Measurements from ENCODE around the gene ARHGDIG. TPM values are rescaled to one million over a fixed set of nuclear protein-coding genes. Genes with fewer than 3 reads are reported as not detected.

ARHGDIG gene
- total and polyA plus RNA-seq, 2 experiments from 2014 or later = 0.78 to 1.0 TPM

DNA sequence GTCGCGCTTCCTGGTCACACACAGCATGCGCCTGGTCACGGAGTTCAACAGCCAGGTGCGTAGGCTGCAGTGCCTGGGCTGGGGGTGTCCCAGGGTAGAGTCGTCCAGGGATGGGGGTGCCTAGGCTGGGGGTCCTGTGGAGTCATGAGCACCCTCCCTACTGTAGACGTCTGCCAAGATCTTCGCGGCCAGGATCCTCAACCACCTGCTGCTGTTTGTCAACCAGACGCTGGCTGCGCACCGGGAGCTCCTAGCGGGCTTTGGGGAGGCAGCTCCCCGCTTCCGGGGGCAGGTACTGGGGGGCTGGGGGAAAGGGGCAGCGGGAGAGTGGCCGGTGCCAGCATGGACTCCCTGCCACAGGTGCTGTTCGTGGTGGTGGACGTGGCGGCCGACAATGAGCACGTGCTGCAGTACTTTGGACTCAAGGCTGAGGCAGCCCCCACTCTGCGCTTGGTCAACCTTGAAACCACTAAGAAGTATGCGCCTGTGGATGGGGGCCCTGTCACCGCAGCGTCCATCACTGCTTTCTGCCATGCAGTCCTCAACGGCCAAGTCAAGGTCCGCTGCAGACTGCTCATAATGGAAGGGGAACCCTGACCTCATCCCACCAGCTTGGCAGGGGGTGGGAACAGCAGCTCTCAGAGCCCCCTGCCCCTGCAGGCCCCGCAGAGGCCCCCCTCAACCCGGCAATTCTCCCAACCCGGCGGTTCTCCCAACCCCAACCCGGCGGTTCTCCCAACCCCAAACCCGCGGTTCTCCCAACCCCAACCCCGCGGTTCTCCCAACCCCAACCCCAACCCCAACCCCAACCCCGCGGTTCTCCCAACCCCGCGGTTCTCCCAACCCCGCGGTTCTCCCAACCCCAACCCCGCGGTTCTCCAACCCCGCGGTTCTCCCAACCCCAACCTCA is 5.0 kb downstream of the ARHGDIG start:
- Histone ChIP-seq H3K79me2 (replicated peaks; ENCODE audit: insufficient read depth) (no peaks in the 10 kb centered on the region), H3K4me3 (no peak overlapping the region), H4K20me1 (replicated peaks; ENCODE audit: insufficient read depth) (no peaks in the 10 kb centered on the region), H3K27ac (ENCODE audit: low read depth) (no peak overlapping the region), H3K4me1 (ENCODE audit: insufficient read depth) (no peaks in the 10 kb centered on the region), H3K36me3 (ENCODE audit: insufficient read depth) (no peaks in the 10 kb centered on the region), H3K4me2 (no peak overlapping the region), H3F3A (replicated peaks; ENCODE audit: low read depth) (no peaks in the 10 kb centered on the region), H3K27me3 (ENCODE audit: insufficient read depth) (peaks cover 12% of the 10 kb centered on the region), H3K9me2 (ENCODE audit: insufficient read depth) (no peaks in the 10 kb centered on the region), H2AFZ (no peak overlapping the region)
- H3K4me1 Mint-ChIP-seq = no peaks in the 10 kb centered on the region
- H3K4me3 Mint-ChIP-seq = no peak overlapping the region
- ATAC-seq (no peak), DNase-seq (ENCODE audit: low spot score) (no peak)
- H3K36me3 Mint-ChIP-seq (ENCODE audit: low read depth) = peaks cover 8% of the 10 kb centered on the region
- H3K9me3 Mint-ChIP-seq = no peaks in the 10 kb centered on the region
- H3K27me3 Mint-ChIP-seq (ENCODE audit: insufficient read depth, low read depth, poor library complexity) = peaks cover 9% of the 10 kb centered on the region
- TF ChIP-seq CREB1 (CRISPR knock-in tag; IDR thresholded peaks at IDR 0.05; ENCODE audit: low read depth) = no peak
- TF ChIP-seq POLR2AphosphoS5 (IDR thresholded peaks at IDR 0.05; ENCODE audit: low read depth) = no peak
- TF ChIP-seq, protein P1, sequence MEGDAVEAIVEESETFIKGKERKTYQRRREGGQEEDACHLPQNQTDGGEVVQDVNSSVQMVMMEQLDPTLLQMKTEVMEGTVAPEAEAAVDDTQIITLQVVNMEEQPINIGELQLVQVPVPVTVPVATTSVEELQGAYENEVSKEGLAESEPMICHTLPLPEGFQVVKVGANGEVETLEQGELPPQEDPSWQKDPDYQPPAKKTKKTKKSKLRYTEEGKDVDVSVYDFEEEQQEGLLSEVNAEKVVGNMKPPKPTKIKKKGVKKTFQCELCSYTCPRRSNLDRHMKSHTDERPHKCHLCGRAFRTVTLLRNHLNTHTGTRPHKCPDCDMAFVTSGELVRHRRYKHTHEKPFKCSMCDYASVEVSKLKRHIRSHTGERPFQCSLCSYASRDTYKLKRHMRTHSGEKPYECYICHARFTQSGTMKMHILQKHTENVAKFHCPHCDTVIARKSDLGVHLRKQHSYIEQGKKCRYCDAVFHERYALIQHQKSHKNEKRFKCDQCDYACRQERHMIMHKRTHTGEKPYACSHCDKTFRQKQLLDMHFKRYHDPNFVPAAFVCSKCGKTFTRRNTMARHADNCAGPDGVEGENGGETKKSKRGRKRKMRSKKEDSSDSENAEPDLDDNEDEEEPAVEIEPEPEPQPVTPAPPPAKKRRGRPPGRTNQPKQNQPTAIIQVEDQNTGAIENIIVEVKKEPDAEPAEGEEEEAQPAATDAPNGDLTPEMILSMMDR (conservative IDR thresholded peaks at IDR 0.05; ENCODE audit: low read depth in 2 of 2) = no peak
- H3K27ac Mint-ChIP-seq = no peak overlapping the region

DNA sequence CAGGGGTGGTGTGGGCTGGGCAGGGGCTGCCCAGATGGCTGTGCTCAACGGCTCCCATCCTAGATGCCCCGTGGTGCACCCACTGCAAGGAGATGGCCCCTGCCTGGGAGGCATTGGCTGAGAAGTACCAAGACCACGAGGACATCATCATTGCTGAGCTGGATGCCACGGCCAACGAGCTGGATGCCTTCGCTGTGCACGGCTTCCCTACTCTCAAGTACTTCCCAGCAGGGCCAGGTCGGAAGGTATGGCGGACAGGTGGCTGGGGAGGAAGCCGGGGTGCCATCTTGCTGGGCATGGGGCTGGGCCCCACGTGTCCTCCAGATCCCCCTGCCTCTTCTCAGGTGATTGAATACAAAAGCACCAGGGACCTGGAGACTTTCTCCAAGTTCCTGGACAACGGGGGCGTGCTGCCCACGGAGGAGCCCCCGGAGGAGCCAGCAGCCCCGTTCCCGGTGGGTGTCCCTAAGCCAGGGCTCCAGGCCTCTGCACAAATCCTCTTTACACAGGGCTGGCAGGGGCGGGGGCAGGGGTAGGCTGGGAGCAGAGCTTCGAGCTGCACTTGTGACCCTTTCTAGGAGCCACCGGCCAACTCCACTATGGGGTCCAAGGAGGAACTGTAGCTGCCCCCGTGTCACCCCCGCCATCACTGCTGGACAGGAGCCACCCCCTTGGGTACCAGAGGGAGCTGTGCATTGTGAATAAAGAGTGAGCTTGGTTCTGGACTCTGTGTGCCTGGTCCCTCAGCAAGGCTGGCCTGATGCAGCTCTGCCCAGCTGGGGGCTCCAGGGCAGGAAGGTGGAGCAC is 6.3 kb downstream of the ARHGDIG start:
- no peak overlapping the region for H3K27ac ChIP-seq (ENCODE audit: low read depth)
- no peak for ATAC-seq
- H3K4me2 ChIP-seq = no peak overlapping the region
- no peaks in the 10 kb centered on the region for H3K79me2 ChIP-seq (replicated peaks; ENCODE audit: insufficient read depth)
- no peaks in the 10 kb centered on the region for H4K20me1 ChIP-seq (replicated peaks; ENCODE audit: insufficient read depth)
- H3K9me2 ChIP-seq (ENCODE audit: insufficient read depth) = no peaks in the 10 kb centered on the region
- DNase-seq (ENCODE audit: low spot score) = no peak
- Mint-ChIP-seq H3K27me3 (ENCODE audit: insufficient read depth, low read depth, poor library complexity) (peaks cover 3% of the 10 kb centered on the region), H3K27ac (no peak overlapping the region), H3K9me3 (no peaks in the 10 kb centered on the region; the same call in 2 of the 3 replicates), H3K4me1 (no peaks in the 10 kb centered on the region), H3K4me3 (no peak overlapping the region), H3K36me3 (ENCODE audit: low read depth) (peaks cover 9% of the 10 kb centered on the region)
- no peaks in the 10 kb centered on the region for H3F3A ChIP-seq (replicated peaks; ENCODE audit: low read depth)
- H3K4me3 ChIP-seq = no peak overlapping the region
- H2AFZ ChIP-seq = no peak overlapping the region
- 0 out of 2 replicates have a peak, but pooled peaks cover under 1% of the 10 kb centered on the region for H3K27me3 ChIP-seq (ENCODE audit: insufficient read depth)
- no peaks in the 10 kb centered on the region for H3K36me3 ChIP-seq (ENCODE audit: insufficient read depth)
- H3K4me1 ChIP-seq (ENCODE audit: insufficient read depth) = no peaks in the 10 kb centered on the region
- TF ChIP-seq EZH2 (IDR thresholded peaks at IDR 0.05; ENCODE audit: low read depth, unreplicated experiment) = no peak
- TF ChIP-seq, protein P2, sequence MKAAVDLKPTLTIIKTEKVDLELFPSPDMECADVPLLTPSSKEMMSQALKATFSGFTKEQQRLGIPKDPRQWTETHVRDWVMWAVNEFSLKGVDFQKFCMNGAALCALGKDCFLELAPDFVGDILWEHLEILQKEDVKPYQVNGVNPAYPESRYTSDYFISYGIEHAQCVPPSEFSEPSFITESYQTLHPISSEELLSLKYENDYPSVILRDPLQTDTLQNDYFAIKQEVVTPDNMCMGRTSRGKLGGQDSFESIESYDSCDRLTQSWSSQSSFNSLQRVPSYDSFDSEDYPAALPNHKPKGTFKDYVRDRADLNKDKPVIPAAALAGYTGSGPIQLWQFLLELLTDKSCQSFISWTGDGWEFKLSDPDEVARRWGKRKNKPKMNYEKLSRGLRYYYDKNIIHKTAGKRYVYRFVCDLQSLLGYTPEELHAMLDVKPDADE (IDR thresholded peaks at IDR 0.05) = no peak
- TF ChIP-seq ZNF331 (CRISPR knock-in tag; IDR thresholded peaks at IDR 0.05; ENCODE audit: low read depth) = no peak
- TF ChIP-seq, protein P3, sequence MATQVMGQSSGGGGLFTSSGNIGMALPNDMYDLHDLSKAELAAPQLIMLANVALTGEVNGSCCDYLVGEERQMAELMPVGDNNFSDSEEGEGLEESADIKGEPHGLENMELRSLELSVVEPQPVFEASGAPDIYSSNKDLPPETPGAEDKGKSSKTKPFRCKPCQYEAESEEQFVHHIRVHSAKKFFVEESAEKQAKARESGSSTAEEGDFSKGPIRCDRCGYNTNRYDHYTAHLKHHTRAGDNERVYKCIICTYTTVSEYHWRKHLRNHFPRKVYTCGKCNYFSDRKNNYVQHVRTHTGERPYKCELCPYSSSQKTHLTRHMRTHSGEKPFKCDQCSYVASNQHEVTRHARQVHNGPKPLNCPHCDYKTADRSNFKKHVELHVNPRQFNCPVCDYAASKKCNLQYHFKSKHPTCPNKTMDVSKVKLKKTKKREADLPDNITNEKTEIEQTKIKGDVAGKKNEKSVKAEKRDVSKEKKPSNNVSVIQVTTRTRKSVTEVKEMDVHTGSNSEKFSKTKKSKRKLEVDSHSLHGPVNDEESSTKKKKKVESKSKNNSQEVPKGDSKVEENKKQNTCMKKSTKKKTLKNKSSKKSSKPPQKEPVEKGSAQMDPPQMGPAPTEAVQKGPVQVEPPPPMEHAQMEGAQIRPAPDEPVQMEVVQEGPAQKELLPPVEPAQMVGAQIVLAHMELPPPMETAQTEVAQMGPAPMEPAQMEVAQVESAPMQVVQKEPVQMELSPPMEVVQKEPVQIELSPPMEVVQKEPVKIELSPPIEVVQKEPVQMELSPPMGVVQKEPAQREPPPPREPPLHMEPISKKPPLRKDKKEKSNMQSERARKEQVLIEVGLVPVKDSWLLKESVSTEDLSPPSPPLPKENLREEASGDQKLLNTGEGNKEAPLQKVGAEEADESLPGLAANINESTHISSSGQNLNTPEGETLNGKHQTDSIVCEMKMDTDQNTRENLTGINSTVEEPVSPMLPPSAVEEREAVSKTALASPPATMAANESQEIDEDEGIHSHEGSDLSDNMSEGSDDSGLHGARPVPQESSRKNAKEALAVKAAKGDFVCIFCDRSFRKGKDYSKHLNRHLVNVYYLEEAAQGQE (IDR thresholded peaks at IDR 0.05; ENCODE audit: unreplicated experiment) = no peak
- TF ChIP-seq ZNF114 (CRISPR knock-in tag; IDR thresholded peaks at IDR 0.05) = no peak
- TF ChIP-seq STAT1 (IDR thresholded peaks at IDR 0.05; ENCODE audit: unreplicated experiment) = no peak

Measured in GM23338 (cell line).